Activated naive CD4-positive, alpha-beta T cell treated with Interleukin-2 at 50 U/mL for 16 hours (primary cell): ENCODE results near the gene THAP4.
"Not testable (repeated sequence)": the region's sequence is repeated elsewhere in the genome, so short reads cannot be mapped to it uniquely, and the experiment has no call there.

Source experiments
- DNase-seq: peaks from one replicate; pipeline ENCODE4 v3.0.0-alpha.2; 2020

The THAP4 gene

GRCh38 chr2:241662731-241663130, 25.8 kb upstream of the THAP4 start:
- not testable (repeated sequence) for DNase-seq

GRCh38 chr2:241660593-241661213, 23.7 kb upstream of the THAP4 start:
- DNase-seq: no peak

- peak; percentile 38 for DNase-seq
Measured at GRCh38 chr2:241659150-241659739, 22.3 kb upstream of the THAP4 start.

GRCh38 chr2:241658296-241658695, 21.3 kb upstream of the THAP4 start:
- no peak for DNase-seq

GRCh38 chr2:241657786-241658254, 20.9 kb upstream of the THAP4 start:
- DNase-seq: no peak

- DNase-seq: no peak
Measured at GRCh38 chr2:241656190-241656741, 19.3 kb upstream of the THAP4 start.

GRCh38 chr2:241655516-241656189, 18.7 kb upstream of the THAP4 start:
- DNase-seq: no peak

- DNase-seq: no peak
Measured at GRCh38 chr2:241654551-241654950, 17.6 kb upstream of the THAP4 start.

- no peak for DNase-seq
Measured at GRCh38 chr2:241653210-241653750, 16.3 kb upstream of the THAP4 start.

- DNase-seq: no peak
Measured at GRCh38 chr2:241652722-241653121, 15.8 kb upstream of the THAP4 start.

- DNase-seq: no peak
Measured at GRCh38 chr2:241652142-241652541, 15.2 kb upstream of the THAP4 start.

- no peak for DNase-seq
Measured at GRCh38 chr2:241649927-241650326, 13.0 kb upstream of the THAP4 start.

GRCh38 chr2:241649404-241649803, 12.4 kb upstream of the THAP4 start:
- no peak for DNase-seq

GRCh38 chr2:241648453-241648852, 11.5 kb upstream of the THAP4 start:
- DNase-seq: no peak

- no peak for DNase-seq
Measured at GRCh38 chr2:241645915-241646645, 9.1 kb upstream of the THAP4 start.

GRCh38 chr2:241645056-241645914, 8.3 kb upstream of the THAP4 start:
- DNase-seq: no peak

- no peak for DNase-seq
Measured at GRCh38 chr2:241641631-241642030, 4.7 kb upstream of the THAP4 start.

- DNase-seq: no peak
Measured at GRCh38 chr2:241640165-241640795, 3.3 kb upstream of the THAP4 start.

- DNase-seq: no peak
Measured at GRCh38 chr2:241639385-241639784, 2.4 kb upstream of the THAP4 start.

- no peak for DNase-seq
Measured at GRCh38 chr2:241638940-241639339, 2.0 kb upstream of the THAP4 start.
